GM21529 (cell line): ENCODE results near the gene SPG7.
"Not testable (repeated sequence)": the region's sequence is repeated elsewhere in the genome, so short reads cannot be mapped to it uniquely, and the experiment has no call there.

ENCODE experiments used
- ATAC-seq: cut with Tn5 transposase; IDR thresholded peaks from one replicate; pipeline ENCODE4 v1.9.1; 2021; ENCODE audit not compliant: unreplicated experiment

The SPG7 gene

DNA sequence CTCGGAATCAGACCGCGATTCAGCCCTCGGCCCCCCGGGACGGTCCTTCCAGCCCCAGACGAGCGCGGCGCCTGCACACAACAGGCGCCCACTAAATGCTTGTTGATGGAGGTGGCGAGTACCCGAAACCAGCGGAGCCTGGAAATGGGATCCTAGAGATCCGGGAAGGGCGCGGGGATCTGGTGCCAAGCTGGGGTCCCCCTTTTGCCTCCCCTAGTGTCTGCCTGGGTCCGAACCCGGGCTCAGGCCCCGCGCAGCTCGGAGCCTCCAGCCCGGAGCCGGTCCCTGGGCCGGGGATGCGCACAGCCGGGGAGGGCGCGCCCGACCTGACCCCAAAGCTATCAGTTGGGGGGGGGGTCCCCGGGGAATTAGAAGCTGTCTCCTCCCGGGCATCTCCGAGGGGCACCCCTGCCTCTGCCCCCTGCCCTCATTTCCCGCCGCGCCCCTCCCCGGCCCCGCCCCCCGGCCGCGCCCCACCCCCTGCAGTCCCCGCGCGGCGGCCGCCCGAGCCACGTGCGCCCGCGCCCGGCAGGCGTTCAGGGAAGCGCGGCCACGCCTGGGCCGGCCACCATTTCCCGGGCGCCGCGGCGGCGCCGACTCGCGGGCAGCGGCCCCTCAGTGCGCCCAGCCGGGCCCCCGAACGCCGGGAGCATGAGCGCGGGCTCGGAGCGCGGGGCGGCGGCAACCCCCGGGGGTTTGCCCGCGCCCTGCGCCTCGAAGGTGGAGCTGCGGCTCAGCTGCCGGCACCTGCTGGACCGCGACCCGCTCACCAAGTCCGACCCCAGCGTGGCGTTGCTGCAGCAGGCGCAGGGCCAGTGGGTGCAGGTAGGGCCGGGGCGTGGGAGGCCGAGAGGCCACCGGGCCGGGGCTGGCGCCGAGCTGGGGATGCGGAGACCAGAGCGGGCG, 67.3 kb downstream of the SPG7 start, which contains the start of gene CPNE7:
CPNE7 (plus strand) TSS at position 512 of the 906 bp plus-strand sequence; CDS start at position 652, 140 bp downstream.
- no peak for ATAC-seq

GRCh38 chr16:89576153-89577054, 68.2 kb downstream of the SPG7 start:
- ATAC-seq: no peak

- ATAC-seq: no peak
Observed at GRCh38 chr16:89577055-89577759, 69.0 kb downstream of the SPG7 start.

DNA sequence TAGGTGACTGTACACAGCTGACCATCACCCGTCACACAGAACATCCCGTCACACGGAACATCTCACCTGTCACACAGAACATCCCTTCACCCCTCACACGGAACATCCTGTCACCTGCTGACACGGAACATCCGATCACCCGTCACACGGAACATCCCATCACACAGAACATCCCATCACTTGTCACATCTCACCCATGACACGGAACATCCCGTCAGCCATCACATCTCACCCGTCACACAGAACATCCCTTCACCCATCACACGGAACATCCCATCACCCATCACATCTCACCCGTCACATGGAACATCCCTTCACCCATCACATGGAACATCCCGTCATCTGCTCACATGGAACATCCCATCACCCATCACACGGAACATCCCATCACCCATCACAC, 71.1 kb downstream of the SPG7 start:
- no peak for ATAC-seq

DNA sequence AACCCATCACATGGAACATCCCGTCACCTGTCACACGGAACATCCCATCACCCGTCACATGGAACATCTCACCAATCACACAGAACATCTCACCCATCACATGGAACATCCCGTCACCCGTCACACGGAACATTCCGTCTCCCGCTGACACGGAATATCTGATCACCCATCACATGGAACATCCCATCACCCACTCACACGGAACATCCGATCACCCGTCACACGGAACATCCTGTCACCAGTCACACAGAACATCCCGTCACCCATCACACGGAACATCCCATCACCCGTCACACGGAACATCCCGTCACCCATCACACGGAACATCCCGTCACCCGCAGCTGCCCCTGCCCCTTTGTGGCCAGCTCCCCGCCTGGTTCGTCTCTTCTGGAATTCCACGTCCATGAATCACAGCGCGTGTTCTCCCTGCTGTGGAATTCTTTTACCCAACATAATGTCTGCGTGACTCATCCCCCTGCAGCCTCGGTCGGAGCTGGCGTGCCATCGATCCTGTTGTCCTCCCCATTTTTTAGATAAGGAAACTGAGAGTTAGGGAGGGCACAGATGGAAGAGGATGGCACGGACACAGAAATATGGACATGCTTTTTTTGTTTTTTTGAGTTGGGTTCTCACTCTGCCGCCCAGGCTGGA, 73.0 kb downstream of the SPG7 start:
- ATAC-seq: no peak

DNA sequence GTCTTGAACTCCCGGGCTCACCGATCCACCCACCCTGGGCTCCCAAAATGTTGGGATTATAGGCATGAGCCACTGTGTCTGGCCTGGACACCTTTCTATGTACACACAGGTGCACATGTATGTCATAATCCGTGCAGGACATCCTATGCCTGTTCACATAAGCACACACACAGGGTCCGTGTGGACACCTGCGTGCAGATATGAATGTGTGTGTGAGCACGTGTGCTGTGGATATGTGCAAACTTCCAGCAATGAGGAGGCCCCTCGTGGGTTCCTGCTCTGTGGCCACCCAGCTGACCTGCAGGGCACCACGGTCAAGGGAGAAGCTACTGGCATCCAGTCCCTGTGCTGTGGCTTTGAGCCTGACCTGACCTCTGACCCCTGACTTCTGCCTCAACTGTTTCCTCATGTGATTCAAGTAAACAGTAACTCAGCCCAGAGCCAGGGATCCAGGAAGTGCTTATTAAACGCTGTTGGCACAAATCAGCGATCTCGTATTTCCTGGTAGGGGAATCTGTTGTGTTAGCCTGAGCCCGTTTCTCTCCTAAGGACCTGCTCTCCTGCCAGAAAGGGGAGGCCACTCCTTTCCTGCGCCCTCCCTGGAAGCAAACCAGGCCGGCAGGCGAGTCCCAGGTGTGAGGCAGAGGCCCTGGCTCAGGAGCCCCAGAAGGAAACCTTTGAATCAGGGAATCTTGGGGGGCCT, 73.8 kb downstream of the SPG7 start:
- no peak for ATAC-seq

GRCh38 chr16:89582614-89583196, 74.5 kb downstream of the SPG7 start:
- no peak for ATAC-seq

- no peak for ATAC-seq
Observed at GRCh38 chr16:89583197-89583894, 75.1 kb downstream of the SPG7 start.

- no peak for ATAC-seq
Observed at GRCh38 chr16:89583895-89584644, 75.9 kb downstream of the SPG7 start.

- ATAC-seq: no peak
Observed at GRCh38 chr16:89584768-89585549, 76.8 kb downstream of the SPG7 start.

DNA sequence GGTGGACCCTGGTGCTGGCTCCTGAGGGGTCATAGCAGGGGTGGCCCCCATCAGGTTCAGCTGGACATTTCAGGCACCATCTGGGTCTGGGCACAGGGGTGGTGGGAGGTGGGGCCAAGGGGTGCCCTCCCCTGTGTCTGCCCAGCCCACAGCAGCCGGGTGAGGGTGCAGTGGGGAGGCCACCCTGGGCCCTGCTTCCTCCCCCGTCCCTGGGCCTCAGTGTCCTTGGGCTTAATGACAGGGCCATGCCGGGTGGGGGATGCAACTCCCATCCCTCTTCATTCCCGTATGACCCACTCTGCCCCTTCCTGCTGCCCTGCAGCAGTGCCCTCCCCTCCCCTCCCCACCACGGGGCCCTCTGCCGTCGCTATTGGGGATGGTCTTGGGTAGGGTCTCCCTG, 78.0 kb downstream of the SPG7 start:
- ATAC-seq: no peak

GRCh38 chr16:89586853-89587252, 78.7 kb downstream of the SPG7 start:
- no peak for ATAC-seq

DNA sequence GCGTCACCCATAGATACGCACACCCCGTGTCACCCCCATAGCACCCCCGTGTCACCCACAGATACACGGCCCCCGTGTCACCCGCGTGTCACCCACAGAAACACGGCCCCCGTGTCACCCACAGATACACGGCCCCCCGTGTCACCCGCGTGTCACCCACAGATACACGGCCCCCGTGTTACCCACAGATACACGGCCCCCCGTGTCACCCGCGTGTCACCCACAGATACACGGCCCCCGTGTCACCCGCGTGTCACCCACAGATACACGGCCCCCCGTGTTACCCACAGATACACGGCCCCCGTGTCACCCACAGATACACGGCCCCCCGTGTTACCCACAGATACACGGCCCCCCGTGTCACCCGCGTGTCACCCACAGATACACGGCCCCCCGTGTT, 79.5 kb downstream of the SPG7 start:
- not testable (repeated sequence) for ATAC-seq

DNA sequence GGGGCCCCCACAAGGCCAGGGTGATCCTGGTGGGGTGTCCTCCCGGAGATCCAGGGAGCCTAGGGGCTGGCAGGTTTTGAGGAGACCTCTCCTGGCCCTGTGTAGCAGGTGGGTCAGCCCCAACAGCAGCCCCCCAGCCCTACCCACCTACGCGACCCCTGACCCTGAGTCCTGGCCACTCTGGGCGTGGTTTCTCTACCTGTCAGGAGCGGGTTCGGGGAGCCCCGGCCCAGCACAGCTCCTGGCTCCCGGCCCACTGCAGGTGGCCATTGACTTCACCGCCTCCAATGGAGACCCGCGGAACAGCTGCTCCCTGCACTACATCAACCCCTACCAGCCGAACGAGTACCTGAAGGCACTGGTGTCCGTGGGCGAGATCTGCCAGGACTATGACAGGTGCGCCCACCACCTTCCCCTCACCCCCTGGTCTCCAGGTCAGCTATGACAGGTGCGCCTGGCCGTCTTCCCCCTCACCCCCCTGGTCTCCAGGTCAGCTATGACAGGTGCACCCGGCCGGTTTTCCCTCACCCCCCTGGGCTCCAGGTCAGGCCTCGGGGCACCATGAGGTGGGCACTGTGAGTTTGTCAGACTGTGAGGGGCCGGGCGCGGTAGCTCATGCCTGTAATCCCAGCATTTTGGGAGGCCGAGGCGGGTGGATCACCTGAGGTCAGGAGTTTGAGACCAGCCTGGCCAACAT, 80.4 kb downstream of the SPG7 start:
- ATAC-seq: no peak

- ATAC-seq: no peak
Observed at GRCh38 chr16:89589241-89589926, 81.2 kb downstream of the SPG7 start.

- no peak for ATAC-seq
Observed at GRCh38 chr16:89593841-89594240, 85.6 kb downstream of the SPG7 start.
